Lower leg skin (tissue), 4 donors: ENCODE results near the gene SLC17A2. TPM values are rescaled to one million over a fixed set of nuclear protein-coding genes. Genes with fewer than 3 reads are reported as not detected.

Source experiments
- DNase-seq, 2 donors: peaks; one replicate each; pipeline ENCODE4 v3.0.0-alpha.2; 2019; ENCODE audit warnings: low spot score in 2 of 2
- H3K4me3 ChIP-seq: fragments of 200-600 bp; sonication (generic); 2 replicates; pipeline ENCODE4 v1.5.1; 2017; ENCODE audit warnings: mild to moderate bottlenecking, low read depth; ENCODE audit not compliant: poor library complexity, severe bottlenecking
- CTCF ChIP-seq, 3 donors: fragments of 450-650 bp; IDR thresholded peaks; one replicate each; pipeline ENCODE4 v1.5.1; 2016; ENCODE audit warnings: antibody characterized with exemption in 3 of 3, mild to moderate bottlenecking in 3 of 3, moderate library complexity in 2 of 3
- POLR2A ChIP-seq, 2 donors: fragments of 450-650 bp; IDR thresholded peaks; one replicate each; pipeline ENCODE4 v1.6.1; 2016 to 2017; ENCODE audit warnings: antibody characterized with exemption in 2 of 2, mild to moderate bottlenecking in 1 of 2, moderate library complexity in 1 of 2
- WGBS, 2 donors: methylation state at CpG; one replicate each; pipeline ENCODE4 v1.1.5; 2018; 5-methylcytosine and 5-hydroxymethylcytosine counted together
- intact Hi-C: fragments of 100-400 bp; cut with DNase I; formaldehyde crosslinking; loops from one replicate; pipeline ENCODE4 v1.15.0; 2023; ENCODE audit warnings: low total_unique reads
- total RNA-seq, 4 donors: library from RNA; depleted of rRNA; stranded (reverse); fragments of >200 nt; gene quantifications; one replicate each; pipeline ENCODE4 v1.1.0, GENCODE V29; 2016

The SLC17A2 gene
- total RNA-seq, 4 donors from 2014 or later = not detected

DNA sequence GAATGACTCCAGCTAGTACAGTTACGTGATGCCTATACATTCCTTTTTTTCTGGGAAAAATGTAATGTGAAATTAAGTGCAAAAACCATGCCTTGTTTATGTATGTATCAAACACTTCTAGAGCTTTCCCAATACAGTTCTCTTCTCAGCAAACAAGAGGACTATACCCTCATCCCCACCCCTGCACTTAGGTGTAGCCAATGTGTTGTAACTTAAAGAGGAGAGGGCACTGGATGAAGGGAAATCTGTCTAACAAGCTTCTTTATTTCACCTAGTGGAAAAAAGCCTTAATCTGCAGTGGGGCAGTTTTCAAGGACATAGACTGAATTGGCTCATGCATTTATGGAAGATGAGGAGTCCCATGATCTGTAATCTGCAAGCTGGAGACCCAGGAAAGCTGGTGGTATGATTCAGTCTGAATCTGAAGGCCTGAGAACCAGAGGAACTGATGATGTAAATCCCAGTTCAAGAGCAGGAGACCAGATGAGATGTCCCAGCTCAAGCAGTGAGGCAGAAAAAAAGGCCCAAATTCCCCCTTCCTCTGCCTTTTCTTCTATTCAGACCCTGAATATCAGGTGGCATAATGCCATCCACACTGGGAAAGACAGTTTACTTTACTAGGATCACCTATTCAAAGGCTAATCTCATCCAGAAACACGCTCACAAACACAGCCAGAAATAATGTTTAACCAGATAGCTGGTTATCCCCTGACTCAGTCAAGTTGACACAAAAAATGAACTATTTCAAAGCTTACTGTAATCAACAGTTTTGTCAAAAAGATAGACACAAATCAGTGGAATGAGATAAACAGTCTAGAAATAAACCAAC lies 30.7 kb downstream of the SLC17A2 start:
- WGBS, 2 donors = 90% methylated on average over 2 of the region's 2 CpGs
- no peak for TF ChIP-seq POLR2A (IDR thresholded peaks at IDR 0.05)
- TF ChIP-seq CTCF (IDR thresholded peaks at IDR 0.05) = no peak
- DNase-seq = no peak
- H3K4me3 ChIP-seq = no peak overlapping the region
- intact Hi-C loops = no loop called here

DNA sequence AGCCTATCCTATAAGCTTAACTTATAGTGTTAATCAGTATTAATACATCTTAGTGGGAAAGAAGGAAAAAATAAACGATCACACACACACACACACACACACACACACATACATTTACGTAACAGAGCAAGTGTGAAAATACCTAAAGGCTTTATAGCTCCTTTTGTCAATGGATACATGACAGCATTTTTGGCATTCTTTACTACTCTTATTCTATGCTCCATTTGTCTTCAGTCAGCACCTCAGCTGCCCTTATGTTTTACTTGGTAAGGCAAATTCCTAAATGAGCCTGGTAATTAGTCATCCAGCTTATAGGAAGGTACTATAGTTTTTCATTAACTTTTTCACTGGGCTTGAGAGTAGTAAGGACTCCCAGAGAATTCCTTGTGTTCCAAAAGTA lies 31.4 kb downstream of the SLC17A2 start:
- intact Hi-C loops = no loop called here
- no peak overlapping the region for H3K4me3 ChIP-seq
- DNase-seq = no peak
- 63 to 75% methylated on average over 2 of the region's 2 CpGs for WGBS, 2 donors
- TF ChIP-seq CTCF (IDR thresholded peaks at IDR 0.05) = no peak
- TF ChIP-seq POLR2A (IDR thresholded peaks at IDR 0.05) = no peak

DNA sequence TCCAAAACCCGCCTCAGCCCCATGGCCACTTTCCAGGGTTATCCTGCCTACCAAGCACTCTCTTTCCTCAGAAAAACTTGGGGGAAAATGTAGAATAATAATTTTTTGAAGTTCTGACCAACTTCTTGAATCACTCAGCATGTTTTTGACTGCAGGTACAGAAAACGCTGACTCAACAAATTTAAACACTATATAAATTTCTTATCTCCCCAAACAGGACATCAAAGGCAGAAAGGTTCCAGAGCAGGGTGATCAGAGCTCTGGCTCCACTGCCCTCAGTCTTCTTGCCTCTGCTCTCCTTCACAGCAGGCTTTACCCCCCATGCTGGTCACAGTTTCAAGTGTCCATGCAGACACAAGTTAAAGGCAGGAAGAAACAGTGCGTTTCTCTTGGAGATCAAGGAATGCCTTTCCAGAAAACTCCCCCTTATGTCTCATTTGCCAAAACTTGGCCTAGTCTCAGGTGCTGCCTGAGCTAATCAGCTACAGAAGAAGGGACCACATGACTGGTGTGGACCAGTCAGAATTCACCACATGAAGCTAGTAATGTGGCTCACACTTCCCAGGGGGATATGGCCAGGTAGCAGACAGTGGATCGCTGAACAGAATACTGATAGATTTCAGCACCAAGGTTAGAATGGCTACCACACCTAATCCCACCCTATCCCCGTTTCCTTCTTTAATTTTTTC lies 32.1 kb downstream of the SLC17A2 start:
- no peak for DNase-seq
- 81 to 87% methylated on average over 5 of the region's 5 CpGs for WGBS, 2 donors
- H3K4me3 ChIP-seq = no peak overlapping the region
- intact Hi-C loops = no loop called here
- no peak for TF ChIP-seq CTCF (IDR thresholded peaks at IDR 0.05)
- no peak for TF ChIP-seq POLR2A (IDR thresholded peaks at IDR 0.05)

- WGBS, 2 donors = 75 to 78% methylated on average over 3 of the region's 3 CpGs
- TF ChIP-seq POLR2A (IDR thresholded peaks at IDR 0.05) (no peak), CTCF (IDR thresholded peaks at IDR 0.05) (no peak)
- intact Hi-C loops = no loop called here
- no peak for DNase-seq
- H3K4me3 ChIP-seq = no peak overlapping the region
Measured at GRCh38 chr6:25896252-25896651, 34.2 kb downstream of the SLC17A2 start.

DNA sequence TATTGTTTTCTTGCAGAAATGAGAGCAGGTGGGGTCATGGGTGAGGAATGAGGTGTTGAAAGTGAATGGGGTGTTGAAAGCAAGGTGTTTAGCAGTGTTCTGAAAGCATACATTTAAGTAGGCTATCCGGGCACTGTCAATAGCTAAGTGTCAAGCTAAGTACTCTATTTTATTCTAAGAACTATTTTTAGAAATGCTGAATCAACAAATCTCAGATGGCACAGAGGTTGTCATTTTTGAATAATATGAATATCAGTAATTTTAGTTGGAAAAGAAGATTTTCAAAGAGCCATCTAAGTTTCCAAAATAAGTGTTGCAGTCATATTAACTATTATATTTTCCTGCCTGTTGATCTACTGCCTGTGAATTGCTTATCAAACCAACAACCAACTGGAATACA lies 34.7 kb downstream of the SLC17A2 start:
- TF ChIP-seq POLR2A (IDR thresholded peaks at IDR 0.05) (no peak), CTCF (IDR thresholded peaks at IDR 0.05) (no peak)
- no peak for DNase-seq
- intact Hi-C loops = no loop called here
- 74 to 81% methylated on average over 1 of the region's 1 CpG for WGBS, 2 donors
- no peak overlapping the region for H3K4me3 ChIP-seq
